IMR-90 (cell line): ENCODE measurements around the gene CLASP1. TPM values are rescaled to one million over a fixed set of nuclear protein-coding genes. Genes with fewer than 3 reads are reported as not detected.

Experiments used
- ATAC-seq: fragments of 200-7000 bp; cut with Tn5 transposase; 2 replicates; pipeline ENCODE4 v1.9.1; 2020; ENCODE audit warnings: low read depth, mild to moderate bottlenecking, moderate library complexity
- BruUV-seq: library from RNA; stranded (reverse); fragments of 400-500 nt; replicated peaks from 2 replicates; lab custom pipeline; 2021; lab: Mats Ljungman, UMichigan
- CTCF ChIA-PET: fragments of 300-600 bp; formaldehyde crosslinking; extraction: SDS; loops from one replicate; lab custom pipeline; 2021; ENCODE audit warnings: antibody characterized with exemption; lab: Yijun Ruan, JAX
- POLR2A ChIA-PET: fragments of 300-600 bp; sonication (Branson Sonifier 250); formaldehyde crosslinking; loops from one replicate; lab custom pipeline; 2022; ENCODE audit warnings: antibody characterized with exemption; ENCODE audit not compliant: unreplicated experiment; lab: Charles Lee
- DNase-seq: peaks from one replicate; pipeline ENCODE4 v3.0.0; 2013
- H2AFZ ChIP-seq: replicated peaks from 2 replicates; pipeline ENCODE3; 2013; ENCODE audit warnings: low read length, mild to moderate bottlenecking; ENCODE audit not compliant: poor library complexity
- H2AK5ac ChIP-seq: 2 replicates; pipeline ENCODE4 v1.6.1; 2013; ENCODE audit warnings: low read depth, low read length, inconsistent platforms
- H2AK9ac ChIP-seq: replicated peaks from 2 replicates; pipeline ENCODE3; 2013; ENCODE audit warnings: mild to moderate bottlenecking, low read depth, low read length, moderate library complexity; ENCODE audit not compliant: poor library complexity
- H2BK120ac ChIP-seq: 2 replicates; pipeline ENCODE4 v1.6.1; 2013; ENCODE audit warnings: low read depth, low read length, inconsistent platforms
- H2BK15ac ChIP-seq: 3 replicates; pipeline ENCODE4 v1.6.1; 2013; ENCODE audit warnings: low read depth, low read length, inconsistent platforms
- H2BK20ac ChIP-seq: 2 replicates; pipeline ENCODE4 v1.6.1; 2013; ENCODE audit warnings: low read depth, mild to moderate bottlenecking, inconsistent platforms, low read length, moderate library complexity
- H2BK5ac ChIP-seq: 2 replicates; pipeline ENCODE4 v1.6.1; 2013; ENCODE audit warnings: mild to moderate bottlenecking, low read depth, low read length, inconsistent platforms; ENCODE audit not compliant: poor library complexity, severe bottlenecking
- H3K14ac ChIP-seq: replicated peaks from 2 replicates; pipeline ENCODE4 v1.6.1; 2013; ENCODE audit warnings: low read depth, low read length, inconsistent platforms
- H3K18ac ChIP-seq: 2 replicates; pipeline ENCODE4 v1.6.1; 2013; ENCODE audit warnings: low read depth, low read length, control low read depth
- H3K23ac ChIP-seq: 2 replicates; pipeline ENCODE4 v1.6.1; 2013; ENCODE audit warnings: low read depth, low read length, inconsistent platforms
- H3K27ac ChIP-seq: 2 replicates; pipeline ENCODE4 v1.5.1; 2013; ENCODE audit warnings: mild to moderate bottlenecking, control low read depth, low read length; ENCODE audit not compliant: insufficient read depth
- H3K27me3 ChIP-seq: 2 replicates; pipeline ENCODE4 v1.6.1; 2013; ENCODE audit warnings: low read length; ENCODE audit not compliant: control insufficient read depth, insufficient read depth
- H3K36me3 ChIP-seq: 2 replicates; pipeline ENCODE4 v1.6.1; 2013; ENCODE audit warnings: low read length, mixed read lengths; ENCODE audit not compliant: control insufficient read depth, insufficient read depth
- H3K4ac ChIP-seq: 2 replicates; pipeline ENCODE4 v1.6.1; 2013; ENCODE audit warnings: low read depth, low read length, inconsistent platforms
- H3K4me1 ChIP-seq: 2 replicates; pipeline ENCODE4 v1.6.1; 2013; ENCODE audit warnings: low read length, mixed read lengths; ENCODE audit not compliant: control insufficient read depth, insufficient read depth
- H3K4me2 ChIP-seq: 2 replicates; pipeline ENCODE4 v1.6.1; 2013; ENCODE audit warnings: low read depth, mild to moderate bottlenecking, control low read depth, low read length, moderate library complexity
- H3K4me3 ChIP-seq: 2 replicates; pipeline ENCODE4 v1.5.1; 2013; ENCODE audit warnings: low read depth, mild to moderate bottlenecking, control low read depth, low read length, moderate library complexity; ENCODE audit not compliant: insufficient read depth
- H3K56ac ChIP-seq: 2 replicates; pipeline ENCODE4 v1.6.1; 2013; ENCODE audit warnings: low read length, inconsistent platforms; ENCODE audit not compliant: insufficient read depth; ENCODE audit errors: extremely low read depth
- H3K79me1 ChIP-seq, 2 experiments: 2 replicates each; pipeline ENCODE4 v1.6.1; 2013; ENCODE audit warnings: low read length in 2 of 2, inconsistent platforms in 1 of 2, low read depth in 1 of 2
- H3K9ac ChIP-seq: 2 replicates; pipeline ENCODE4 v1.6.1; 2013; ENCODE audit warnings: low read depth, low read length, control low read depth
- H3K9me1 ChIP-seq: 2 replicates; pipeline ENCODE4 v1.6.1; 2013; ENCODE audit warnings: low read length, inconsistent platforms; ENCODE audit not compliant: insufficient read depth
- H3K9me3 ChIP-seq: 2 replicates; pipeline ENCODE4 v1.6.1; 2013; ENCODE audit warnings: low read length; ENCODE audit not compliant: control insufficient read depth, insufficient read depth
- H4K20me1 ChIP-seq: 2 replicates; pipeline ENCODE4 v1.6.1; 2013; ENCODE audit warnings: low read length, inconsistent platforms; ENCODE audit not compliant: insufficient read depth
- H4K5ac ChIP-seq: 2 replicates; pipeline ENCODE4 v1.6.1; 2013; ENCODE audit warnings: mild to moderate bottlenecking, low read depth, low read length, control low read depth
- H4K8ac ChIP-seq, 2 experiments: 2 replicates each; pipeline ENCODE4 v1.6.1; 2013; ENCODE audit warnings: low read depth in 2 of 2, low read length in 2 of 2, control low read depth in 1 of 2, inconsistent platforms in 1 of 2
- H4K91ac ChIP-seq: 2 replicates; pipeline ENCODE4 v1.6.1; 2013; ENCODE audit warnings: low read depth, low read length, inconsistent platforms; ENCODE audit not compliant: insufficient read depth
- CHD1 ChIP-seq: IDR thresholded peaks from 2 replicates; pipeline ENCODE4 v1.6.1; 2012; ENCODE audit warnings: low read depth, low read length, improper control_type of control experiment
- MAFK ChIP-seq: IDR thresholded peaks from 2 replicates; pipeline ENCODE4 v1.6.1; 2012; ENCODE audit warnings: low read depth, low read length, improper control_type of control experiment
- MAZ ChIP-seq: IDR thresholded peaks from 2 replicates; pipeline ENCODE4 v1.6.1; 2012; ENCODE audit warnings: low read depth, mild to moderate bottlenecking, low read length, improper control_type of control experiment, moderate library complexity, borderline replicate concordance
- RAD21 ChIP-seq: IDR thresholded peaks from 2 replicates; pipeline ENCODE4 v1.6.1; 2012; ENCODE audit warnings: low read length, improper control_type of control experiment
- RCOR1 ChIP-seq: IDR thresholded peaks from 2 replicates; pipeline ENCODE4 v1.6.1; 2012; ENCODE audit warnings: mild to moderate bottlenecking, low read length, improper control_type of control experiment; ENCODE audit not compliant: insufficient replicate concordance
- RFX5 ChIP-seq: IDR thresholded peaks from 2 replicates; pipeline ENCODE4 v1.8.0; 2012; ENCODE audit warnings: low read depth, mild to moderate bottlenecking, low read length, moderate library complexity
- WGBS, 2 experiments: methylation state at CpG; one replicate each; pipeline versions ENCODE4 v1.1.5 to v1.1.7; 2013; ENCODE audit warnings: missing lambda C conversion rate in 2 of 2; ENCODE audit not compliant: insufficient read length in 1 of 2; ENCODE audit errors: extremely low coverage in 2 of 2; 5-methylcytosine and 5-hydroxymethylcytosine counted together
- dilution Hi-C: fragments of 300-500 bp; cut with HindIII; formaldehyde crosslinking; loops from one replicate; pipeline ENCODE4 v1.14.3; 2018; ENCODE audit warnings: low sequenced_read_pairs; ENCODE audit not compliant: unreplicated experiment
- in situ Hi-C: fragments of 300-500 bp; cut with MboI; formaldehyde crosslinking; loops from 3 replicates; pipeline ENCODE4 v1.14.3; 2019; ENCODE audit warnings: low sequenced_read_pairs, inconsistent platforms, mixed read lengths
- intact Hi-C: fragments of 100-400 bp; cut with micrococcal nuclease; formaldehyde crosslinking; loops from 2 replicates; pipeline ENCODE4 v1.10.0; 2022
- polyA plus RNA-seq, 3 experiments: library from polyadenylated mRNA; depleted of rRNA; stranded (reverse); fragments of >200 nt; gene quantifications; 2 replicates each; pipeline ENCODE4 v1.2.3, GENCODE V29; 2012; ENCODE audit warnings: low replicate concordance in 1 of 3
- total RNA-seq: library from RNA; depleted of rRNA; stranded (reverse); fragments of >200 nt; gene quantifications from 2 replicates; pipeline ENCODE4 v1.2.3, GENCODE V29; 2012
- TF ChIP-seq, protein P1 (sequence below): fragments of 150-350 bp; IDR thresholded peaks from 2 replicates; pipeline ENCODE4 v1.6.1; 2016; ENCODE audit warnings: low read depth, mild to moderate bottlenecking, low read length, moderate library complexity, borderline replicate concordance

The CLASP1 gene
- total and polyA plus RNA-seq, 2 of the 4 experiments (the other 2 are of a cell fraction) = 12.3 to 33.7 TPM

DNA sequence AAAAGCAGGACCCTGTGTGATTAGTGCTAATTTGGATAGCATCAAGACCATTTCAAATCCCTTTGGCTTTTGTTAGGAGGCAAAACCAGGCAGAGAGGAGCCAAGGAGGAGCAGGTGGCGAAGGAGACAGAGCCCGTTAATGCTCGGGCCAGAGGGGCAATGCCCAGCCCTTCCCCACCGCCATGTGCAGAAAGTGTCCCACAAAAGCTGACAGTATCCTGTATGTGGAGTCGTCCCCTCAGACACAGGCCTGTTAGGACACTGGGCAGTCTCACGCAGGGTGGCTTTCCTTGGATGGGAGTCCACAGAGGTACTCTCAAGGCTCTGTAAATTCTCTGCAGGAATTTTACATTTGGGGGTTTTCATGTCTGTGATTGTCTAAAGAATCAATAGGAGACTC is 319.5 kb downstream of the CLASP1 start:
- no peak overlapping the region for H4K91ac ChIP-seq
- no TSS peak for BruUV-seq
- WGBS, 2 experiments = 77% methylated on average over 4 of the region's 6 CpGs; no CpG with 5 or more reads in 1 of the 2 experiments
- no peak overlapping the region for H2AK9ac ChIP-seq
- TF ChIP-seq MAFK = no peak
- no peak for TF ChIP-seq RAD21
- no peak for TF ChIP-seq RFX5
- no peak for TF ChIP-seq MAZ
- TF ChIP-seq, protein P1, sequence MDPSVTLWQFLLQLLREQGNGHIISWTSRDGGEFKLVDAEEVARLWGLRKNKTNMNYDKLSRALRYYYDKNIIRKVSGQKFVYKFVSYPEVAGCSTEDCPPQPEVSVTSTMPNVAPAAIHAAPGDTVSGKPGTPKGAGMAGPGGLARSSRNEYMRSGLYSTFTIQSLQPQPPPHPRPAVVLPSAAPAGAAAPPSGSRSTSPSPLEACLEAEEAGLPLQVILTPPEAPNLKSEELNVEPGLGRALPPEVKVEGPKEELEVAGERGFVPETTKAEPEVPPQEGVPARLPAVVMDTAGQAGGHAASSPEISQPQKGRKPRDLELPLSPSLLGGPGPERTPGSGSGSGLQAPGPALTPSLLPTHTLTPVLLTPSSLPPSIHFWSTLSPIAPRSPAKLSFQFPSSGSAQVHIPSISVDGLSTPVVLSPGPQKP = no peak
- no peak for TF ChIP-seq RCOR1
- no peak for TF ChIP-seq CHD1
- H4K8ac ChIP-seq = no peak overlapping the region
- no peaks in the 10 kb centered on the region for H3K9me3 ChIP-seq
- H3K79me1 ChIP-seq = no peaks in the 10 kb centered on the region
- H2BK5ac ChIP-seq = no peak overlapping the region
- no peak overlapping the region for H2BK15ac ChIP-seq
- H2BK20ac ChIP-seq = no peak overlapping the region
- H3K4me2 ChIP-seq = no peak overlapping the region
- H4K20me1 ChIP-seq = no peaks in the 10 kb centered on the region
- intact Hi-C loops = no loop called here
- H3K4me3 ChIP-seq = no peak overlapping the region
- dilution Hi-C loops = no loop called here
- ATAC-seq = no peak
- H3K18ac ChIP-seq = no peak overlapping the region
- H2AK5ac ChIP-seq = no peak overlapping the region
- no peak overlapping the region for H3K14ac ChIP-seq
- no peak overlapping the region for H3K56ac ChIP-seq
- POLR2A ChIA-PET = no interaction called here
- no peaks in the 10 kb centered on the region for H3K9me1 ChIP-seq
- no peaks in the 10 kb centered on the region for H3K36me3 ChIP-seq
- no peak for DNase-seq
- H4K5ac ChIP-seq = no peak overlapping the region
- no peak overlapping the region for H3K9ac ChIP-seq
- no peaks in the 10 kb centered on the region for H3K4me1 ChIP-seq
- CTCF ChIA-PET = no interaction called here
- no peak overlapping the region for H3K4ac ChIP-seq
- H3K23ac ChIP-seq = no peak overlapping the region
- in situ Hi-C loops = no loop called here
- H3K27me3 ChIP-seq = peaks cover 12% of the 10 kb centered on the region
- no peak overlapping the region for H2AFZ ChIP-seq
- no peak overlapping the region for H2BK120ac ChIP-seq
- no peak overlapping the region for H3K27ac ChIP-seq
